GM21526 (cell line): ENCODE results near the gene RAB6B.

Experiments
- ATAC-seq: cut with Tn5 transposase; IDR thresholded peaks from one replicate; pipeline ENCODE4 v1.9.1; 2021; ENCODE audit warnings: moderate library complexity; ENCODE audit not compliant: unreplicated experiment, low FRiP score

The RAB6B gene

GRCh38 chr3:133931084-133931483 lies 35.4 kb upstream of the RAB6B start:
- ATAC-seq = no peak

GRCh38 chr3:133930341-133930933 lies 34.8 kb upstream of the RAB6B start:
- no peak for ATAC-seq

GRCh38 chr3:133928903-133929607 lies 33.4 kb upstream of the RAB6B start:
- ATAC-seq = no peak

- no peak for ATAC-seq
These were observed 32.6 kb upstream of the RAB6B start for GRCh38 chr3:133928136-133928893.

GRCh38 chr3:133927540-133928066 lies 31.9 kb upstream of the RAB6B start:
- ATAC-seq = peak; percentile 82

GRCh38 chr3:133926736-133927539 lies 31.3 kb upstream of the RAB6B start:
- peak; percentile 18 for ATAC-seq

- no peak for ATAC-seq
These were observed 30.5 kb upstream of the RAB6B start for GRCh38 chr3:133925960-133926735.

GRCh38 chr3:133924041-133924440 lies 28.4 kb upstream of the RAB6B start:
- no peak for ATAC-seq

- ATAC-seq = no peak
These were observed 25.9 kb upstream of the RAB6B start for GRCh38 chr3:133921592-133921991.

GRCh38 chr3:133917144-133917543 lies 21.5 kb upstream of the RAB6B start:
- no peak for ATAC-seq

GRCh38 chr3:133915685-133916658 lies 20.3 kb upstream of the RAB6B start:
- no peak for ATAC-seq

GRCh38 chr3:133914839-133915600 lies 19.3 kb upstream of the RAB6B start:
- no peak for ATAC-seq

GRCh38 chr3:133910422-133910821 lies 14.7 kb upstream of the RAB6B start:
- ATAC-seq = no peak

GRCh38 chr3:133905376-133905775 lies 9.7 kb upstream of the RAB6B start:
- no peak for ATAC-seq

- no peak for ATAC-seq
These were observed 6.2 kb upstream of the RAB6B start for GRCh38 chr3:133901847-133902246.

- no peak for ATAC-seq
These were observed 5.4 kb upstream of the RAB6B start for GRCh38 chr3:133901083-133901482.

GRCh38 chr3:133899311-133899710 lies 3.6 kb upstream of the RAB6B start:
- ATAC-seq = no peak

- ATAC-seq = no peak
These were observed 1.9 kb upstream of the RAB6B start for GRCh38 chr3:133897547-133897946.
